Endothelial cell (in vitro differentiated cells): ENCODE results near the gene MAP1LC3C. TPM values are rescaled to one million over a fixed set of nuclear protein-coding genes. Genes with fewer than 3 reads are reported as not detected.

Experiments
- DNase-seq: peaks from one replicate; pipeline ENCODE4 v3.0.0; 2021; ENCODE audit warnings: low spot score
- H3K27ac Mint-ChIP-seq: one replicate; pipeline ENCODE4 v1.8.0; 2021; ENCODE audit warnings: mixed read lengths, inconsistent platforms; ENCODE audit not compliant: unreplicated experiment
- H3K27me3 Mint-ChIP-seq: one replicate; pipeline ENCODE4 v1.8.0; 2021; ENCODE audit warnings: mild to moderate bottlenecking, moderate library complexity, mixed read lengths, inconsistent platforms; ENCODE audit not compliant: unreplicated experiment
- H3K36me3 Mint-ChIP-seq: one replicate; pipeline ENCODE4 v1.8.0; 2021; ENCODE audit warnings: mild to moderate bottlenecking, low read depth, mixed read lengths, inconsistent platforms; ENCODE audit not compliant: unreplicated experiment
- H3K4me1 Mint-ChIP-seq: one replicate; pipeline ENCODE4 v1.8.0; 2021; ENCODE audit warnings: mild to moderate bottlenecking, mixed read lengths, inconsistent platforms; ENCODE audit not compliant: unreplicated experiment
- H3K4me3 Mint-ChIP-seq: one replicate; pipeline ENCODE4 v1.8.0; 2021; ENCODE audit warnings: mild to moderate bottlenecking, mixed read lengths, inconsistent platforms; ENCODE audit not compliant: unreplicated experiment
- H3K9me3 Mint-ChIP-seq: one replicate; pipeline ENCODE4 v1.8.0; 2021; ENCODE audit warnings: mixed read lengths, inconsistent platforms; ENCODE audit not compliant: unreplicated experiment
- CTCF ChIP-seq: fragments of 200-600 bp; sonication (generic); IDR thresholded peaks from one replicate; pipeline ENCODE4 v1.5.0; 2021; ENCODE audit warnings: antibody characterized with exemption; ENCODE audit not compliant: unreplicated experiment
- total RNA-seq: library from RNA; stranded (reverse); fragmentation: NEBNext Ultra II Directional; extraction: Animal tissue kit (Norgen Biotek cat#: 25700); gene quantifications from one replicate; pipeline ENCODE4 v1.2.1, GENCODE V29; 2021; ENCODE audit not compliant: unreplicated experiment

Gene MAP1LC3C
- total RNA-seq, 1 donor from 2014 or later = 1.7 TPM

GRCh38 chr1:242004751-242005495 lies 6.0 kb upstream of the MAP1LC3C start:
- Mint-ChIP-seq H3K4me3 (no peak overlapping the region), H3K27me3 (no peaks in the 10 kb centered on the region), H3K27ac (no peak overlapping the region), H3K36me3 (no peaks in the 10 kb centered on the region), H3K9me3 (no peaks in the 10 kb centered on the region), H3K4me1 (peaks cover 1% of the 10 kb centered on the region)
- DNase-seq = no peak
- no peak for TF ChIP-seq CTCF

GRCh38 chr1:242002510-242002909 lies 3.6 kb upstream of the MAP1LC3C start:
- no peak overlapping the region for H3K4me3 Mint-ChIP-seq
- peaks cover 4% of the 10 kb centered on the region for H3K27me3 Mint-ChIP-seq
- H3K36me3 Mint-ChIP-seq = no peaks in the 10 kb centered on the region
- no peak overlapping the region for H3K27ac Mint-ChIP-seq
- no peaks in the 10 kb centered on the region for H3K9me3 Mint-ChIP-seq
- TF ChIP-seq CTCF = no peak
- no peak for DNase-seq
- H3K4me1 Mint-ChIP-seq = peaks cover 14% of the 10 kb centered on the region

- Mint-ChIP-seq H3K9me3 (no peaks in the 10 kb centered on the region), H3K4me3 (no peak overlapping the region), H3K27me3 (peaks cover 5% of the 10 kb centered on the region), H3K4me1 (peaks cover 14% of the 10 kb centered on the region), H3K27ac (no peak overlapping the region), H3K36me3 (no peaks in the 10 kb centered on the region)
- no peak for DNase-seq
- no peak for TF ChIP-seq CTCF
These were observed 3.2 kb upstream of the MAP1LC3C start for GRCh38 chr1:242002072-242002471.

GRCh38 chr1:242000434-242000833 lies 1.5 kb upstream of the MAP1LC3C start:
- Mint-ChIP-seq H3K27me3 (peaks cover 5% of the 10 kb centered on the region), H3K4me3 (no peak overlapping the region), H3K4me1 (peaks cover 14% of the 10 kb centered on the region), H3K36me3 (no peaks in the 10 kb centered on the region), H3K27ac (no peak overlapping the region), H3K9me3 (no peaks in the 10 kb centered on the region)
- no peak for TF ChIP-seq CTCF
- no peak for DNase-seq

GRCh38 chr1:241998412-241998921 lies 431 bp downstream of the MAP1LC3C start:
- Mint-ChIP-seq H3K4me1 (peaks cover 14% of the 10 kb centered on the region), H3K27me3 (peaks cover 6% of the 10 kb centered on the region), H3K4me3 (peak overlapping the region; percentile 82), H3K36me3 (no peaks in the 10 kb centered on the region), H3K9me3 (no peaks in the 10 kb centered on the region), H3K27ac (peak overlapping the region; percentile 79)
- TF ChIP-seq CTCF = peak; percentile 65
- DNase-seq = peak; percentile 76
